ENCODE data around the gene FBP1. TPM values are rescaled to one million over a fixed set of nuclear protein-coding genes. Genes with fewer than 3 reads are reported as not detected.
A peak's percentile ranks its signal among the peaks of the same experiment; 100 is the strongest.

Gene FBP1
- total RNA-seq, 1 donor from 2014 or later = not detected

DNA sequence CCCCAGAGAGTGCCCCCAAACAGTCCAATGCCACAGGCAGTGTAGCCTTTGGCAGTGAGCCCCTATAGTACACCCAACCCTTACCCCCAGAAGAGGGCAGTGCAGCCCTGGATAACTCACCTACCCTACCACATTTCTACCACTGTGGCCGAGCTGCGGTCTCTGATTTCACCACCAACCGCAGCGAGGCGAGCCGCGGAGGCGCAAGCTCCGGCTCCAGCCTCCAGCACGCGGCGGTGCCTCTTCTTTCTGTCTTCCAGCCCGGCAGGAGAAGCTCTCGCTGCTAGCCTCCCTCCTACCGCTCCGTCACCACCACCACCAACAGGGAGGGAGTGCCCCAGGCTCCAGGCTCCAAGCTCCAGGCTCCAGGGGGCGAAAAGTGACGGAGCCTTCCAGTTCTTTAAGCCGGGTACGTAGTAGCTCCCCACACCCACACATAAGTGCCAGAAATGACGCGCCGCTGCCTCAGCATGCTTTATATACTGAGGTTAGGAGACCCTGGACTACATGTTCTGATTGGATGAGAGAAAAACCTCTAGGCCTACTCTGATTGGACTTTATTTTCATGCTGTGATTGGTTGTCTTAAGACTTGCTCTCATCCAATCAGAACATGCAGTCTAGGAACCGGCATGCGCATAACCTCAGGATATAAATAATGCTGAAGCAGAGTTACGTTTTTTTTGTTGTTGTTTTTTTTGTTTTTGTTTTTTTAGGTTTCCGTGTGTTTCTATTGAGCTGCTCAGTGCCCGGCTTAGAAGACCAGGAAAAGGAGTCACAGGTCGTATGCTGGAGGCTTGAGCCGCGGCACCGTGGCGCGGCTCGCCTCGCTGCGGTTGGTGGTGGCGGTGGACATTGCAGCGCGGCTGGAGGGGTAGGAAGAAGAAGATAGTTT, 84.6 kb downstream of the FBP1 start, which contains the start of gene PCAT7:
PCAT7 (plus strand) TSS at position 645 of the 893 bp plus-strand sequence.
- Mint-ChIP-seq H3K27me3 (ENCODE audit: low read depth) (no peaks in the 10 kb centered on the region), H3K4me3 (ENCODE audit: unreplicated experiment) (no peak within 1 kb of the TSS)

DNA sequence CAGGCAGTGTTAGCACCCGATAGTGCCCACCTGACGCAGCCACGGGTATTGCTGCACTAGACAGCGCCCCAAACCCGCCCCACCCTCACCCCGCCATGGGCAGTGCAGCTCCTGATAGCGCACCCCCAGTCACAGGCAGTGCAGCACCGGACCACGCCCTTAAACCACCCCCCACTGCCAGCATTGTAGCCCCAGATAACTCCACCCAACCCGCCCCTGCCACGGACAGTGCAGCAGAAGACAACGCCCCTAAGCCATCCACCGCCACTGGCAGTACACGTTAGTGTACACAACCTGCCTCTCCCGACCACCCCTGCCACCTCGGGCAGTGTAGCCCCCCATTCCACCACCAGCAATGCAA, 85.3 kb downstream of the FBP1 start:
- H3K9me3 Mint-ChIP-seq (ENCODE audit: low read depth) = no peaks in the 10 kb centered on the region
- TF ChIP-seq, protein P1, sequence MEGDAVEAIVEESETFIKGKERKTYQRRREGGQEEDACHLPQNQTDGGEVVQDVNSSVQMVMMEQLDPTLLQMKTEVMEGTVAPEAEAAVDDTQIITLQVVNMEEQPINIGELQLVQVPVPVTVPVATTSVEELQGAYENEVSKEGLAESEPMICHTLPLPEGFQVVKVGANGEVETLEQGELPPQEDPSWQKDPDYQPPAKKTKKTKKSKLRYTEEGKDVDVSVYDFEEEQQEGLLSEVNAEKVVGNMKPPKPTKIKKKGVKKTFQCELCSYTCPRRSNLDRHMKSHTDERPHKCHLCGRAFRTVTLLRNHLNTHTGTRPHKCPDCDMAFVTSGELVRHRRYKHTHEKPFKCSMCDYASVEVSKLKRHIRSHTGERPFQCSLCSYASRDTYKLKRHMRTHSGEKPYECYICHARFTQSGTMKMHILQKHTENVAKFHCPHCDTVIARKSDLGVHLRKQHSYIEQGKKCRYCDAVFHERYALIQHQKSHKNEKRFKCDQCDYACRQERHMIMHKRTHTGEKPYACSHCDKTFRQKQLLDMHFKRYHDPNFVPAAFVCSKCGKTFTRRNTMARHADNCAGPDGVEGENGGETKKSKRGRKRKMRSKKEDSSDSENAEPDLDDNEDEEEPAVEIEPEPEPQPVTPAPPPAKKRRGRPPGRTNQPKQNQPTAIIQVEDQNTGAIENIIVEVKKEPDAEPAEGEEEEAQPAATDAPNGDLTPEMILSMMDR (IDR thresholded peaks at IDR 0.05) = no peak
- DNase-seq (ENCODE audit: low spot score) = no peak
- H3K4me1 Mint-ChIP-seq (ENCODE audit: low read depth) = no peaks in the 10 kb centered on the region
- no peaks in the 10 kb centered on the region for H3K27me3 Mint-ChIP-seq (ENCODE audit: low read depth)
- peaks cover 3% of the 10 kb centered on the region for H3K36me3 Mint-ChIP-seq (ENCODE audit: low read depth)
- no peak overlapping the region for H3K27ac Mint-ChIP-seq (ENCODE audit: unreplicated experiment)
- H3K4me3 Mint-ChIP-seq (ENCODE audit: unreplicated experiment) = no peak overlapping the region

More for the DNA sequence above, 84.6 kb downstream of the FBP1 start, which contains the start of gene PCAT7:
- no peak for DNase-seq (ENCODE audit: low spot score)
- TF ChIP-seq, protein P1 (IDR thresholded peaks at IDR 0.05) = peak; percentile 82
- no peaks in the 10 kb centered on the region for H3K4me1 Mint-ChIP-seq (ENCODE audit: low read depth)
- H3K9me3 Mint-ChIP-seq (ENCODE audit: low read depth) = no peaks in the 10 kb centered on the region
- H3K27ac Mint-ChIP-seq (ENCODE audit: unreplicated experiment) = no peak within 1 kb of the TSS
- H3K36me3 Mint-ChIP-seq (ENCODE audit: low read depth) = peaks cover 8% of the 10 kb centered on the region

Other genes starting within 250 kb of the FBP1 start
- 8.1 to 10.2 TPM (median 8.7 TPM) in 3 replicates for gene PCAT7, start 84.4 kb downstream of the FBP1 start, total RNA-seq
- gene FBP2, start 45.7 kb downstream of the FBP1 start, total RNA-seq = not detected in 3 replicates
- 88.0 to 186 TPM (median 92.3 TPM) in 3 replicates for gene AOPEP, start 87.2 kb upstream of the FBP1 start, total RNA-seq